Kidney epithelial cell (primary cell): ENCODE results near the gene CELF2. TPM values are rescaled to one million over a fixed set of nuclear protein-coding genes. Genes with fewer than 3 reads are reported as not detected.

Experiments
- DNase-seq: peaks from one replicate; pipeline ENCODE4 v3.0.0-alpha.2; 2010; ENCODE audit warnings: low read depth
- H3K27me3 ChIP-seq: 2 replicates; pipeline ENCODE4 v1.6.0; 2011; ENCODE audit warnings: low read length; ENCODE audit not compliant: control insufficient read depth, insufficient read depth
- H3K36me3 ChIP-seq: 2 replicates; pipeline ENCODE4 v1.5.1; 2011; ENCODE audit warnings: low read length; ENCODE audit not compliant: control insufficient read depth, insufficient read depth
- H3K4me3 ChIP-seq: 2 replicates; pipeline ENCODE4 v1.5.1; 2011; ENCODE audit warnings: low read depth, mild to moderate bottlenecking, control low read depth, low read length
- total RNA-seq: library from RNA; depleted of rRNA; stranded (reverse); fragments of >200 nt; gene quantifications from 2 replicates; pipeline ENCODE4 v1.2.3, GENCODE V29; 2015
- TF ChIP-seq, protein P1 (sequence below): IDR thresholded peaks from 2 replicates; pipeline ENCODE4 v1.5.1; 2011; ENCODE audit warnings: mild to moderate bottlenecking, moderate library complexity, low read length, control low read depth, inconsistent platforms; ENCODE audit not compliant: insufficient read depth, poor library complexity, severe bottlenecking

CELF2 gene
- total RNA-seq, 1 donor from 2014 or later = 15.2 TPM

DNA sequence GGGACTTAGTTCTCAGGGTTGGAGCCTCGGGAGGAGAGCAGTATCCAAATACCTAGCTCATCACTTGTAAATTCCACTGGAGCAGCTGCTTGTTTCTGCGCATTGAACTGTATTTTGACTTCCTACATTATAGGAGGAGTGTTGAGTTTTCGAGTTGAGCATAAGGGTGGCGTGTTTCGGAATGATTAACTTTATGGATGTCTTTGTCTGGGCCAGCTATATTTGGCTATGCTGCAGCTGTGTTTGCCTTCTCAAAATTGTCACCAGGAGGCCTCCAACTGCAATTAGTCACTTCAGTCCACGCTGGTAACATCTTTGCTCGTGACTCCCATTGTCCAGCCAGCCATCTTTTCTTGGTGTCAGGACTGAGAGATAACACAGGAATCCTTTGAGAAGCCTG lies 9.1 kb downstream of the CELF2 start:
- TF ChIP-seq, protein P1, sequence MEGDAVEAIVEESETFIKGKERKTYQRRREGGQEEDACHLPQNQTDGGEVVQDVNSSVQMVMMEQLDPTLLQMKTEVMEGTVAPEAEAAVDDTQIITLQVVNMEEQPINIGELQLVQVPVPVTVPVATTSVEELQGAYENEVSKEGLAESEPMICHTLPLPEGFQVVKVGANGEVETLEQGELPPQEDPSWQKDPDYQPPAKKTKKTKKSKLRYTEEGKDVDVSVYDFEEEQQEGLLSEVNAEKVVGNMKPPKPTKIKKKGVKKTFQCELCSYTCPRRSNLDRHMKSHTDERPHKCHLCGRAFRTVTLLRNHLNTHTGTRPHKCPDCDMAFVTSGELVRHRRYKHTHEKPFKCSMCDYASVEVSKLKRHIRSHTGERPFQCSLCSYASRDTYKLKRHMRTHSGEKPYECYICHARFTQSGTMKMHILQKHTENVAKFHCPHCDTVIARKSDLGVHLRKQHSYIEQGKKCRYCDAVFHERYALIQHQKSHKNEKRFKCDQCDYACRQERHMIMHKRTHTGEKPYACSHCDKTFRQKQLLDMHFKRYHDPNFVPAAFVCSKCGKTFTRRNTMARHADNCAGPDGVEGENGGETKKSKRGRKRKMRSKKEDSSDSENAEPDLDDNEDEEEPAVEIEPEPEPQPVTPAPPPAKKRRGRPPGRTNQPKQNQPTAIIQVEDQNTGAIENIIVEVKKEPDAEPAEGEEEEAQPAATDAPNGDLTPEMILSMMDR = no peak
- H3K36me3 ChIP-seq = no peaks in the 10 kb centered on the region

DNA sequence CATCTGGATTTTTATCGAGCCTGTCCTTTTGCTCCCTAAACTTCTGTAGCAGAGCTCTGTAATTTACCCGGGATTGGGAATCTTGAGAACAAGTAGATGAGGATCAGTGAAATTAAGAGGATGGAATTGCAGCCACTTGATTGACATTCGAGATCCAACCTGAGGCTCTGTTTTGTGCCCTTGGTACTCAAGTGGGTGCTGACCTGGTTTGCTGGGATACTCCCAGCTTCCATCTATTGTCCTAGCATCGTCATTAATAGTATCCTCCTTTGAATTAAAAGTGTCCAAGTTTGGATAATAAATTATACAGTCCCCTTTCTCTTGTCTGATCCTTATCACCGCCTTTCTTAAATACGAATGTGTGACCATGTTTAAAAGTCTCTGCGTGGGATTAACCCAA lies 17.1 kb downstream of the CELF2 start:
- no peak for DNase-seq
- no peaks in the 10 kb centered on the region for H3K27me3 ChIP-seq
- H3K4me3 ChIP-seq = no peak overlapping the region
- H3K36me3 ChIP-seq = no peaks in the 10 kb centered on the region
- TF ChIP-seq, protein P1 = no peak

More for the DNA sequence above, 9.1 kb downstream of the CELF2 start:
- no peak for DNase-seq
- Histone ChIP-seq H3K4me3 (no peak overlapping the region), H3K27me3 (no peaks in the 10 kb centered on the region)

DNA sequence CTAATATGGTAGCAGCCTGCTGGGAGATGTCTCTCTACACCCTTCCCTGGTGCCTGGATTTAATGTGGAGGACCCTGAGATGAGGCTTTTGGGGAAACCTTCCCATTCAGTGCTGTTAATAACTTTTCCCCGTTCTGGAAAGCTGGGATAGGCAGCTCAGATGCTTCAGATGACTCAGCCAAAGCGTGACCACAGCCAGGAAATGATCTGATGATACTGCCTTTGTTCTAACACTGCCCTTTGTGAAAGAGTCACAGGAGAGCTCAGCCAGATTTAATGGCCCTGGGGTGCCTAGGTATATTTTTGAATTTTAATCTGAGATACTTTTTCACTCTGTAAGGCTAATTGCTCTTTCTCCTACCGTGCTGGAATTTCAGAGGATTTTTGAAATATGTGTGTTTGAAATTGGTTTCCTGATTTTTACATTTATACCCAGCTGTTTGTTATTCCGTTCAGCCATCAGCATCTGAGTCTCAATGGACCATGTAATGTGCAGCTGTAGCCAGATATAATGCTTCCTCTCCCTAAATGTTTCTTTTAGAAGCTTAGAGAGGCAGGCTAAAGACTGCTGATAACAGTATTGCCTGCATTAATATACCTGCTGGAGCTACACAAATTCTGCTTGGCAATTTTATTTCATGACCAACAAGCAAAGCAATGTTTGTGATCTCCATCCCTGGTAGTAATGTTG lies 17.8 kb downstream of the CELF2 start:
- peak; percentile 56 for DNase-seq
- TF ChIP-seq, protein P1 = no peak
- no peak overlapping the region for H3K4me3 ChIP-seq
- no peaks in the 10 kb centered on the region for H3K36me3 ChIP-seq
- H3K27me3 ChIP-seq = no peaks in the 10 kb centered on the region

DNA sequence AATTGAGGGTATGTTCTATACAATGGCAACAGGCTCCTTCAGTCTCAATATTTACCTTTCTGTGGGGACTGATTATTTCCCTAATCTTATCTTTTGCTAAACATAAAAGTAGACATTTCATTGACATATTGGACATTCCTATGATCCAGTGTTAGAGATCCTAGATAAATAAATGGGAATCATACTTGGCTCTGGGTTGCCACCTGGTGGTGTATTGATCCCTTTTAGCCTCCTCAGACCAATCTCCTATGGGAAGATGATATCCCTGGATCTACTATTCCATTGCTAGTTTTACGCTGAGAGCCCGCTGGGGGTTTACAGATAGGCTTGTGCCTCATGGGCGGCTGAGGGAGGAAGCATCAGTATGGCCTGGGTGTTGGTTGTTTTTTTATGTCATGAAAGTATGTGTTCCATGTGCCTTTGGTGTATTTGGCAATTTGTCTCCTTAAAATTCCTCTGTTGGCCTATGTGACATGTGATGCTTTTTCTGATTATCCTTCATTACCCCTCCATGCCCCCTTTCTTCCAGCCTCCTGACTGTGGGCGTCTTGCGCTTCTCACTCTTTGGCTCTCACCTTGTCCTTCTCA lies 18.8 kb downstream of the CELF2 start:
- H3K27me3 ChIP-seq = no peaks in the 10 kb centered on the region
- no peak for DNase-seq
- no peaks in the 10 kb centered on the region for H3K36me3 ChIP-seq
- no peak overlapping the region for H3K4me3 ChIP-seq
- TF ChIP-seq, protein P1 = peak; percentile 67

DNA sequence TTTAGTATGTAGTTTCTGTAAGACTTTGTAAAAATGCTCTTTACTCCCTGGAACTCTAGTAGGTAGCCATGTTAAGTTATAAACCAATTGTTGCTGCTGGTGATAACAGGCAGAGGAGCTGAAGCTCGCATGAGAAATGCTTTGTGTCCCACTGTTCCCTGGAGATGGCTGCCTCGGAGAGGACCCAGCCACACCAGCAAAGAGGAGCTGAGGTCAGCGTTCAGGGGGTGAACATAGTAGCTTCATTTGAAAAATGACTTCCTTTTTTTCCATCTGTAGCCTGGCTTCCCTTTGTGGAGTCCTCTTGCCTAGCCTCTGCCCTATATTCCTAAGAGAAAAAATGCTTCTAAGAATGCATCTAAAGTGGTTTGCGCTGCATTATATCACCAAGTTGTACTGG lies 20.3 kb downstream of the CELF2 start:
- Histone ChIP-seq H3K27me3 (no peaks in the 10 kb centered on the region), H3K36me3 (no peaks in the 10 kb centered on the region), H3K4me3 (no peak overlapping the region)
- DNase-seq = no peak
- TF ChIP-seq, protein P1 = no peak
